HG03457 (cell line): ENCODE results near the gene PALD1.

ENCODE experiments used
- ATAC-seq: cut with Tn5 transposase; IDR thresholded peaks from one replicate; pipeline ENCODE4 v1.9.1; 2021; ENCODE audit warnings: moderate number of reproducible peaks; ENCODE audit not compliant: unreplicated experiment

PALD1 gene

DNA sequence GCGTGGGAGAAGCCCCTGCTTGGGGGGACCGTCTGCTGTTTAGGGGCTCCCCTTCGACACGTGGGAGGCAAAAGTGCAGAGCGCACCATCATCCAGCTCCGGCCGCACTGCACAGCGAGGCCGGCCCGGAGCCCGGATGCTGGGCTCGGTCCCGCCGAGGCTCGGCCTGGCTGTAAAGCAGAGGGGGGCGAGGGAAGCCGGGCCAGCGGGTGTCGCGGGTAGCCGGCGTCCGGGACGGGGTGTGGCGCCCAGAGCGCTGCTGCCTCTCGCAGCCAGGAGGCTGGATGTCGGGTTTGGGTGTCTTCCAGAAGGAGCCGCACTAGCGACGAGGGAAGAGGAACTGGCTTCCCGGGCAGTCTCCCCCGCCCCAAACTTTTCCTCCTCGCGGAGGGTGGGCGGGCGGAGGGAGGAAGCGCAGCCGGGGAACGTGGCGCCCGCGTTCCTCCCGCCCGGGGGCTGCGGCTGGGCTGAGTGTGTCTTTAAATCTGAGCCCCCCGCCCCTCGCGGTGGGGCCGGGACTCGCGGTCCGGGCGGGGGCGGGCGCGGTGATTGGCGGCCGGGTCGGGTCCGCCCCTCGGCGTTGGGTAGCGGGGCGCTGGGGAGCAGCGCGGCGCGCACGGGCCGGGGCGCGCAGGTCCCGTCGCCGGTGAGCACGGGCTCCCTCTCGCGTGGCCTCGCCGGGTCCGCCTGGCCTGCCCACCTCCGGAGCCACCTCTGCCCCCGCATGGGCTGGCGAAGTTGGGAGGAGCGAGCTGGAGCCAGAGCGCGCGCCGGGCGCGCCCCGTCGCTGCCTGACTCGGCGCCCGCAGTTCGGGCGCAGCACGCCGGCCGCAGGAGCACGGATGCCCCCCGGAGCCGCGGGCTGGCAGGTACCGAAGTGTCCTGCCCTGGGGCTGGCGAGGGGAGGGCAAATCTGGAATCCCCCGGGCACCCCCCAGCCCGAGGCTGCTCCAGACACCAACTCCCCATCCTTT, at the start of gene PALD1:
PALD1 (plus strand) TSS at position 577 of the 974 bp plus-strand sequence. CDS start 47,185 bp downstream, outside the sequence.
- no peak for ATAC-seq

DNA sequence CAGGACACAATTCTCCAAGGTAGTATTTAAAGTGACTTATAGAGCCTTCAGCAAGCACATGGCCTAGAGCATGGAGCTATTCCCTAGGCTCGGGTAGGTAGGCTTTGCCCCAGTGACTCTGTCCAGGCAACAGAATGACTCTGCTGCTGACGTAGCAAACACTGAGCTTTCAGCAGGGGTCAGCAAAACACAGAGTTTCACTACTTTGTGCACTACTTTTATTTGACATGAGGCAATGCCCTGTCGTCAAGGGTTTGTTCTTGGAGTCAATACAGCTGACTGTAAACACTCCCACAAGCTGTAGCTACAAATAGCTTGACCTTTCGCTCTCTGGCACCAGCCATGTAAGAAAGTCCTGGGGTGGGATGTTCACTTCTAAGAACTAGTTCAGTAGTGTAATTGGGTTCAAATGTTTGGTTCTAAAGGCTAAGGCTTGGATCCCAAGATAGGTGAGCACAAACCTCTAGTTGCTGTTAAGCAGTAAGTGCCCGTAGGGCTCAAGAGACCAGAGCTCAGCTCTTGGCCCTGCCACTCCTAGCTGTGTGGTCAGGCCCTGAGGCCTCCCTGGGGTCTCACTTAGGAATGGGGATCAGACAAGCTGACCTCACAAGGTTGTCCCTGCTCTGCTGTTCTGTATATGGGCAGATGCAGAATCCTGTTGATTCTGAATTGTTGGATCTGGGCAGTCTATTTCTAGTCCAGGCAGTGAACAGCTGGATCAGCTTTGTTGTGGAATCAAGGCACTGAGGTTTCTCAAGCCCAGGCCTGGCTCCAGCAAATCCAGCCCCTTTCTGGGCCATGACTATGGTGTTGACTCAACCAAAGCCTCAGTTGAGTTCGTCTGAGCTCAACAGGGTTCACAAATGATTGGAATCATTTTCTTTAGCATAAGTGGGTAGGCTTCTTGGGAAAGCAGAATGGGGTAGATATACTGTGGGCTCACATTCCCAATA, 47.8 kb upstream of the PALD1 start:
- no peak for ATAC-seq

DNA sequence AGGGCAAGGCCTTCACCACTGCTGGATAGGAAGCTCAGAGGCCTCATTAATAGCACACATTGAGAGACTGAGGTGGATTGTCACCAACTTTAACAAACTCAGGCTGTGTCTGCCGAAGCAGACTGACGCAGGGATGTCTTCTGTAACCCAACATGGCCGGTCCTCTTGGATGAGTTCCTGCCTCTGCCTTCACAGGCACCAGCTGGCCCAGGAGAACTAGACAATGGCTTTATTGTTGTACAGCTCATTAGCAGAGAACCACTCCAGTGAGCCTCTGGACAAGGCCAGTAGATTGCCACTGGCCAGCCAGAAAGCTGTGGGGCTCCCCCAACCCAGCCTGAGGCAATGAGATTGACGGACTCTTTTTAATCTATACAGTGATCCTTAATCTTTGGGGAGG, 46.5 kb upstream of the PALD1 start:
- ATAC-seq, result no peak

DNA sequence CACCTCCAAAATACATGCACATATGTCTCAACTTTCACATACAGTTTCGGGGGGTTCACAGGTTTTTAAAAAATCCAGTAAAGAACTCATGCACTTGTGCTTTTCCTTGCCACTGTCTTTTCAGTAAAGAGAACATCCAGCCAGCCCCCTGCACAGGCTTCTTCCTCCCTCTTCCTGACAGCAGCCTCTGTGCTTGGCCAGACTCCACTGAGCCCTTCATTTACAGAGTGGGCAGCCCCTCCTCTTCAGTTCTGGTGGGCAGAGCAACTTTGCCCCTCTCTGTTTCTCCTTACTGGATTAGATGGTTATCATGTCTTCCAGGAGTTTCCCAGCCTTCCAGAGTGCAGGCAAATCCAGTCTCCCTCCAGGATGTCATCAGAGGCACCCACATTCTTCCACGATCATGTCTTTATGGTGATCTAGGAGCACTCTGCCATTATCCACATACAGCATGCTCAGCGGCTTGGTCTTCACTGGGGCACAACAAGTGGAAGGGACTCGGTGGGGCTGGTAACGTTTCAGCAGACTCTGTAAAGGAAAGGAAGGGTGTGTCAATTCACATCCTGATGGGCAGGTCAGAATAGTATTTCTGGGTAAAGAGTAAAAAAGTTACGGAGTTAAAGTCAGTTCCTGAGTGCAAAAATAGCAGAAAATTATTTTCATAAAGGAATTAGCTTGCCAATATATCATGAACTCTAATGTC, 45.9 kb upstream of the PALD1 start:
- no peak for ATAC-seq

DNA sequence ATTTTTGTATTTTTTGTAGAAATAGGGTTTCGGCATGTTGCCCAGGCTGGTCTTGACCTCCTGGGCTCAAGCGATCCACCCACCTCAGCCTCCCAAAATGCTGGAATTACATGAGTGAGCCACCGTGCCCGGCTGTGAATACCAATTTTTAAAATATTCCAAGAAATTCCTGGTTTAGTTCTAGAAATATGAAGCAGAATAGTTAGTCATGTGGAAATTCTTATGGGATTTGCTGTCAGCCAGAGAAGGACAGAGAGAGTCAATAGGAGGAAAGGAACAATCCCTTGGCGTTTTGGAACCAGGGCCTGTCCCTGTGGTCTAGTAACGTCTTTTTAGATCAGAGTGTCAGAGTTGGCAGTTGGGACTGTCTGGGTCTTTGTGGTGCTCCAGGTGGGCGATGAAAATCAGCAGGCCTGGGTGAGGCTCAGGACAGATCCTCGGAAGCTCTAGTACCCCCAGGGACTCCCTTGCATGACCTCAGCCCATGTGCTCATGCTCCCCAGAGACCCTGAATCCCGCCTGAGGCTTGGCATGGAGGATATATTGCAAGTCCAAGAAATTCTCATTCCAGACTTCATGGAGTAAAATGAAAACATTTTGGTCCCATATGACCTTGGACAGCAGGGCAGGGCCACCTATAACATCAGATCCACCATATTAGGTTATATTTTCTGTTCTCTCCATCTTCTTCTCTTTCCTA, 44.8 kb upstream of the PALD1 start:
- no peak for ATAC-seq

DNA sequence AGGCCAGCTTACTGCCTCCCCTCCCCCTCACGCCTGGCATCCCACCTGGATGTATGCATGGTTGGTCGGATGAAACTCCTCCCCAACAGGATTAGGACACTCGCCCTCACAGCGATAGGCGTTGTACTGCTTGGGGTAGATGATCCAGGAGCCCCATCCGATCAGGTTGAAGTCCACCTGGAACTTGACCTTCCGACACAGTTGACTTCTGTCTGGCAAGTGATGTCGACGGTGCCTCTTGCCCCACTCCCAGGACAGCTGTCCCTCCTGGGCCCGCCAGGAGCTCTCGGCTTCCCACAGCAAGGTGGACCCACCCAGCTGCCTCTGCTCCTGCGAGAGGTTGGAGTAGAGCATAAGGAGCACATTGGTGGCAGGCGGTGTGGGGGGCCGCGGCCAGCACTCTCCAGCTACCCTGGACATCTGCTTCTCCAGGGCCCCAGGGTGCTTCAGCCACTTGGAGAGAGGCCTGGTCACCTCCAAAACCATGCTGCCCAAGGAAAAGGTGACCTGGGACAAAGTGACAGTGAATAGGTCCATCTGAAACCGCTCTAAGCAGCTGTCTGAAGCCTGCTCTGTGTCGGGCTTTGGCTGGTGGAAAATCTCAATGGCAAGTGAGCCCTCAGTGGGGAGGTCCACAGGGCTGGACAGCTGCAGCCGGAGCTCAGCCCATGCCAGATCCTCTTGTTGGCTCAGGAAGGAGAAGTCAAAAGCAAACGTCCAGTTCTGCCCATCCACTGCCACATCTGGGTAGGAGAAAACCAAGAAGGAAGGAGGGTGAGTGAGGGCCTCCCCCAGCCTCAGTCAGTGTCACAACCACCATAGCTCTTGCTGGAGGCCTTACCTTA, 43.1 kb upstream of the PALD1 start:
- no peak for ATAC-seq

DNA sequence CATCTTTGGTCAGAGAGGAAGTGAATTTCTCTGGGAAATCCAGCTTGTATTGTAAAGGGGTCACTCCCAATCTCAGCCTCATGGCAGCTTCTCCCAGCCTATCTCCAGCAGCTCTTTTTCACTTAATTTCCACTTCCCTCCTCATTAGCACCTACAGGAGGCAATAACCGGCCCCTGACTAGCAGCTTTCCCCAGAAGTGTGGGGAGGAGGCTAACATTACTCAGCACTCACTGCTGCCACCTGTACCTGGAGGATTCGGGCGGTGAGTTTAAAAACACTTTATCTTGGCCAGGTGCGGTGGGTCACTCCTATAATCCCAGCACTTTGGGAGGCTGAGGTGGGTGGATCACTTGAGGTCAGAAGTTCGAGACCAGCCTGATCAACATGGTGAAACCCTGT, 40.8 kb upstream of the PALD1 start:
- no peak for ATAC-seq

DNA sequence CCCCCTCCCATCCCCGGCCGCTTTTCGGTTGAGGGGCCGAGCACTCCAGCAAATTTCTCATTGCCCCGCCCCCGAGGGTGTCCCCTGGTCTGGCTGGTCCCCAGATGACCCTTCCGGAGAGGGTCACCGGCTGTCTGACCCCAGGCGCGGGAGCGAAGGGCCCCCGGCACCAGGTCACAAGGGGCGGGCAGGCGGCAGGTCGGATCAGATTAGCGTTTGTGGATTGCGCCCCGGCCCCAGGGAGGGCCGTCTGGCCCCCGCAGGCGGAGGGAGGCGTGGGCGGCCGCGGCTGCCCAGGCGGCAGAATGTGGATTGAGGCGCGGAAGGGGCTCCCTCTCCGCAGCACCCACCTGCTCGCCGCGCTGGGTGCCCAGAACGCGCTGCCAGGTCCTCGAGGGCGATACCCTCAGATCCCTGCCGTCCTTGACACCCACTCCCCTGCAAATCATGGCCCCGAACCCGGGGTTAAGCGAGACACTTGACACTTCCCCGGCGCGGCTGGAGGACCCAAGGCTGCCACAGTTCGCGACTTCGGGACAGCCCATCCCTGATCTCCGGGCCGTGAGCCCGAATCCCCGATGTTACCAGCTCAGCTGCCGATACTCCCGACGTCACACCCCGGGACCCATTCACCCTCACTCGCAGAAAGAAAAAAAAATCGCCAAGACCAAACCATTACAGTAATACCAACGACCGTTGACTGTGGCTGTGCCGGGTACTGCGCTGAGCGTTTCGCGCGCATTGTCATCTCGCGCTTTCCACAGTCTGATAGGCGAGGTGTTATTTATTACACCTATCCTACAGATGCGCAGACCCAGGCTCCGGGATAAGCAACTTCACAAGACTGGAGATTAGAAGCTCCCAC, 38.0 kb upstream of the PALD1 start:
- ATAC-seq, result no peak

DNA sequence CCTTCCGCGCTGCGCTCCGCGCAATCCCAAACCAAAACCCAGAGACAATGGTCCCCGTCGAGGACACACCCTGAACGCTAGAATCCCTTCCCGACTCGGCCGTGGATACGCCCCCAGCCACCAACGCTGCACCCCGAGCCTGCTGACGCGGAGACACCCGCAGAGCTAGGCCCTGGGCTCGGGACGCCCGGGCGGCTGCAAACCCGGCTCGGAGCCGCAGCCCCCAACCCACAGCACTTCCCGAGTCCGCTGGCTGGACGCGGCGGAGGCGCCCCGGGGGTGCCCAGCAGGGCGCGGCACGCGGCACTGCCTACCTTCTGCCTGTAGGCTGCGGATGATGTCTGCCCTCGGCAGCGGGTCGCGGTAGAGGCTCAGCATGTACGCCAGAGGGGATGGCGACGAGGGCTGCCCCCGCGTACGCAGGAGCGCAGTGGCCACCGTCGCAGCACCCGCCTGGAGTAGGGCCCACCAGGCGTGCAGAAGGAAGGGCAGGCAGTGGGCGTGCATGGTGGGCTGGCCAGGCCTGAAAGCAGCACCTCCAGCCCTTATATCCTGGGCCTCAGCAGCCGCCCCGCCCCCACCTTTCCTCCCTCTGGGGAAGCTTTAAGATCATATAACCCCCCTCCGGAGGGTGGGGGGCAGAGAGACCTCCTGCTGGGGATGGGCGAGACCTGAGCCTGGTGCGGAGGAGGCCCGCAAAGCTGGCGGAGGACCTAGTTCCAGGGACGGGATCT, 37.2 kb upstream of the PALD1 start, which contains the start of gene NODAL:
NODAL (minus strand) TSS at position 521 of the 734 bp plus-strand sequence; CDS start at position 507, 14 bp downstream.
- no peak for ATAC-seq

DNA sequence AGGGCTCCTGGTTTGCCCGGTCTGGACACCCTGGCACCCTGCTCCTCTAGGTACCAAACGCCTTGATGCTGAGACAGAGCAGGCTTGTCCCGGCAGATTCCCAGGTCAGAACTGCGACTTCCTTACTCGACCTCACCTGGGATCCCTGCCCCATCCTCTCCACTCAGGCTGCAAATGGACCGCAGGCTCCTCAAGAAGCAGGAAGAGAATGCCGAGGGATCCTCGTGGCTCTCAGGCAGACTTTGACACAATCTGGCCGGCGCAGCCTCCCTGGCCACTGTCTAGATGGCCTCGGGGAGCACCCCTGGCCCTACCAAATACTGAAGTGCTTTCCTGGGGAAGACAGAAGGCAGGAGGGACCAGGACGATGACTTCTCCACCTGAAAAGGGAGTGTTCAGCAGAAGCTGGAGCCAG, 36.7 kb upstream of the PALD1 start:
- no peak for ATAC-seq

DNA sequence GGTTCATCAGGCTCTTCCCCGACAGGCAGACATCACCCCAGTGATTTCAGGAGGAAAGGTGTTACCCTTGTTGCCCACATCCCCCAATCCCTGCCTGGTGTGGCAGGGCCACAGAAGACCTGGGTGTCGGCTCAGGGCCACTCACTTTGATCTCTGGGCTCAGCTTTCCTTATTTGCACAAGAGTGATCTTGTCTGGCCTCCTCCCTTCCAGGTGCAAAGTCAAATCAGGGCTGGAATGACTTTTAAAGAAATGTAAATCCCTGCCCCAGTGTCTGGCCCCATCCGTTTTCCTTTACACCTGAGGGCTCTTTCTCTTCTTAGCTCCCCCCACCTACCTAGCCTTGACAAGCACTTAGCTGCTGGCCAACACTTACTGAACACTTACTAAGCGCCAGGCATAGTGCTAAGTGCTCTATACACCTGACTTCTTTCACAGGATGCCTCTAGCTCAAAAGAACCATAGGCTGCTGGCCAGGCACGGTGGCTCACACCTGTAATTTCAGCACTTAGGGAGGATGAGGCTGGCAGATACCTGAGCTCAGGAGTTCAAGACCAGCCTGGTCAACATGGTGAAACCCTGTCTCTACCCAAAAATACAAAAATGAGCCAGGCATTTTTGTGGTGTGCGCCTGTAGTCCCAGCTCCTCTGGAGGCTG, 36.1 kb upstream of the PALD1 start:
- ATAC-seq, result no peak

DNA sequence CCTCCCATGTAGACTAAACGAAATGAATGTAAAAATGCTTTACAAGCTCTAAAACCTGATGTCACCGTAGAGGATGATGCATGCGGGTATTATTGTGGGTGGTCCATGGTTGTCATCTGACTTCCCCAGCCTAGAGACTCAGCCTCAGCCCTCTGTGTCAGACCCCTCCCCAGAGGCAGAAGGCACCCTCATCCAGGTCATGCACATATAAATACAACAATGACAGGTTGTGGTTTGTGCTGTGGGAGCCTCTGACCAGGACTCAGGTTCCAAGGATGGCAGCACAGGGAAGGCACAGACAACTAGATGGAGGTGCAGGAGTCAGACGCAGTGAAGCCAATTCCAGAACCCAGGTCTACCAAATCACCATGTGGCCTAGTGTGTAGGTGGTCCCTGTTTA, 33.8 kb upstream of the PALD1 start:
- no peak for ATAC-seq

DNA sequence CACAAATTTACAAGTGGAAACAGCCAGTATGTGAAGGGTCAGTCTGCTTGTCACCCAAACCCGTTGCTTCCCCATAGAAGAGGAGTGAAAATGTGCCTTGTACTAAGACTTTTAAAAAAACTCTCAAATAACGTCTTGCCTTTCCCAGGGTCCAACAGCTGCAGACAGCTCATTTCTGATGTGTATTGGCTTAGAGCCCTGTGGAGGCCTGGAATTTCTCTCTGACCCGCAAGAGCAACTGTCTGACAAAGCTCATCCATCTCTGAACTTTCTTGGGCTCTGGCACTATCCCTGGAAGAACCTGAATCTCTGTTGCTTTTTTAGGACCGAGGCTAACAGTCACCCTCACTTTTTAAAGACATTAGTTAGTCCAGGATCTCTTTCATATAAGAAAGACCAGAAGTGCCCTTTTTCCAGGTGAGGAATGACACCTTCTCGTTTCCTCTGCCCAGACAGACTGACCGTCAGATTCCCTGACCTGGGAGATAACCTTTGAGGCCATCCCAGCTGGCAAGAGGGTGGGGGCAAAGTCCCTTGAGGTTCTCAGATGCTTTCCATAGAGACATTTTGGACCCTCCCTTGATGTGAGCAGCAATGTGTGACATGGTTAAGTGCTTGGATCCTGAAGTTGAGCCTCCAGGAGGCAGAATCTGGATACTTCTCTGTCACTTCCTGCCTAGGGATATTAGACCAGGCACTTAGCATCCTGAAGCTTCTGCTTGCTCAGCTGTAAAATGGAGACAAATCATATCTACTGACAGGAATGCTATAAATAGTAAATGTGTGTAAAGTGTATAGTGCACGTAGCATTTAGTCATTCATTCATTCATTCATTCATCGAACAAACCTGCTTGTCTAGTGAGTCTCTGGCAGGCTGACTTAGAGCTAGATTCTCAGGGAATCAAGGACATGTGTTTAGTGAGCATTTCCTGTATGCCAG, 32.6 kb upstream of the PALD1 start:
- ATAC-seq, result no peak

DNA sequence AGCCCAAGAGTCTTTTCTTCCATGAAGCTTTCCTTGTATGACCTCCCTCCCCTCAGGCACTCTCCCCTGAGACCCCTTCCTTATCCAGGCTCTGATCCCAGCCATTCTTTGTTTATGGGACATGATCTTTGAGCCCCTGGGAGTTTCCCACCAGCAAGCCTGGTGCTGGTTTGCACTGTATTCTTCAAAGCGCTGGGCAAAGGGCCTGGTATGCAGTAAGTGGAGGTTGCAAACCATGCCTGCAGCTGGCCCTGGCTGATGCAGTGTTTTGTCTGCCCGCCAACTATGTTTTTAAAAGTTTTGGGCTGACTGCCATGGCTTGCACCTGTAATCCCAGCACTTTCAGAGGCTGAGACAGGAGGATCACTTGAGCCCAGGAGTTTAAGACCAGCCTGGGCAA, 30.3 kb upstream of the PALD1 start:
- no peak for ATAC-seq

DNA sequence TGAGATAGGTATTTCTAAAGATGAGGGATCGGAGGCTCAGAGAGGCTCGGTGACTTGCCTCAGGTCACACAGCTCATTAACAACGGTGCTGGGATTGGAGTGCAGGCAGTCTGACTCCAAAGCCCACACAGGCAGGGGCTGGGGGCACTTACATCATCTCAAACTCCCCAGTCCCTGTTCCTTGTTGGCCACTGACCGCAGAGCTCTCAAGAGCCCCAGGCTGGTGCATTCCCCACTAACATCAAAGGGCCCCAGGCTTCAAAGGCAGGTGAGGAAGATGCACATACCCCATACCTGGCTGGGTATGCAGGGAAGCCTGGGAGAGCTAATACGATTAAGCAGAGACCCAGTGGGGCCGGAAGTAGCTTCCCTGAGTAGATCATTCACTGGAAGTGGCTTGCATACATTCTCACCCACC, 23.3 kb upstream of the PALD1 start:
- no peak for ATAC-seq

DNA sequence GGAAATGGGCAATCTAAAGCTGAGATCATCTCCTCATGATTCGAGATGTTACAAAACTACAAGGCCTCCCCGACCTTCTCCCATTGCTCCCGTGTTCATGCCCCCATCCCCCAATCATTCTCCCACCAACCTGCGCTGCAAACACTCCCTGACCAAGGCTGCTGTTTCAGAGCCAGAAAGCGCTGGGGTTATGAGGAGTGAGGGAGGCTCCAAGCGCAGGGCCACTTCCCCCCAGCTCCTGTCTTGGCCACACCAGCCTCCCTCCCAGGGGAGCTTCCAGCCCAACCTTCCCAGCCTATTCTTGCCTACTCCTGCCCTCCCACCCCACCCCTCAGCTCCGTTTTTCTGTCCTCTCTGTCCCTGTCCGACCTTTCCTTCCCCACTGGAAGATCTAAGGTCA, 22.4 kb upstream of the PALD1 start:
- ATAC-seq, result no peak
